IgD-negative memory B cell (primary cell): Measurements from ENCODE around the gene MYO1E. TPM values are rescaled to one million over a fixed set of nuclear protein-coding genes. Genes with fewer than 3 reads are reported as not detected.

Experiments used
- H3K27ac Mint-ChIP-seq, 3 donors: one replicate each; pipeline ENCODE4 v1.8.0; 2020 to 2022; ENCODE audit warnings: mild to moderate bottlenecking in 3 of 3, mixed read lengths in 3 of 3, moderate library complexity in 1 of 3
- H3K27me3 Mint-ChIP-seq: one replicate; pipeline ENCODE4 v1.8.0; 2021; ENCODE audit warnings: mixed read lengths
- H3K36me3 Mint-ChIP-seq: one replicate; pipeline ENCODE4 v1.8.0; 2020; ENCODE audit warnings: mild to moderate bottlenecking, mixed read lengths
- H3K4me1 Mint-ChIP-seq, 3 donors: one replicate each; pipeline ENCODE4 v1.8.0; 2020 to 2022; ENCODE audit warnings: mixed read lengths in 3 of 3, mild to moderate bottlenecking in 1 of 3
- H3K4me3 Mint-ChIP-seq, 4 donors: one replicate each; pipeline ENCODE4 v1.8.0; 2020 to 2022; ENCODE audit warnings: mild to moderate bottlenecking in 4 of 4, mixed read lengths in 4 of 4, moderate library complexity in 3 of 4
- H3K9me3 Mint-ChIP-seq, 3 donors: one replicate each; pipeline ENCODE4 v1.8.0; 2020 to 2021; ENCODE audit warnings: mixed read lengths in 3 of 3, mild to moderate bottlenecking in 1 of 3
- polyA plus RNA-seq: library from polyadenylated mRNA; unstranded; fragments of 300-500 nt; fragmentation: Illumina TruSeq; gene quantifications from one replicate; pipeline ENCODE4 v1.2.3, GENCODE V29; 2021

MYO1E gene
- polyA plus RNA-seq, 1 donor from 2014 or later: 27.4 TPM

DNA sequence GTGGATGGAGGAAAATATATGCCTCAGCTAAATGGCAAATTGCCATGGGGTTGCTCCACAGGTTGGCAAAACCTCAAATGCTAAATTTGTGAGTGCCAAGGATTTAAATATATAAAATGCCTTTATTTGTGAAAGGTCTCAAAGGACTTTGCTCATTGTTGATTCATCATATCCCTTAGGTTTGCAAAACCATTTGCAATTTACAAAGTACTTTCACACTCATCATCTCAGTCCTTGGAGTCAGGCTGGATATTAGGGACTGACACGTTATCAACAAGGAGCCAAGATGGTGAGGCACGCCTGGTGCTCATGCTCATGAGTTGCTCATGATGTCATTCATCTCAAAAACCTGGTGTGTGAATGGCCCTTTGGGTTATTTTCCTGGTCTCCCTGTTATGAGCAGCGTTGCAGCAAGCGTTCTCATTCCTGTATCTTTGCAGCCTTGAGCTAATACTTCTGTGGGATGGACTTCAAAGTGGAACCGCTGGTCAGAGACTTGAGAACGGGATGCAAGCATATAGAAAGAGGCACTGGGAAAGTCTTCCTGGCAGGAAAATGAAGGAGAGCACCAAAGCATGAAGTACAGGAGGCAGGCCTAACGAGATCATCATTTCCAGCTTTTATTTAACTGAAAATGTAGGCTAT, 66.0 kb downstream of the MYO1E start:
- no peaks in the 10 kb centered on the region for H3K9me3 Mint-ChIP-seq
- H3K4me1 Mint-ChIP-seq: peaks cover 38 to 44% (median 41%) of the 10 kb centered on the region in 3 donors
- H3K27ac Mint-ChIP-seq: peak overlapping the region in 2 of 3 donors; percentile 4
- H3K27me3 Mint-ChIP-seq: no peaks in the 10 kb centered on the region
- peak overlapping the region in 1 of 4 donors; percentile 65 for H3K4me3 Mint-ChIP-seq
- H3K36me3 Mint-ChIP-seq: no peaks in the 10 kb centered on the region

DNA sequence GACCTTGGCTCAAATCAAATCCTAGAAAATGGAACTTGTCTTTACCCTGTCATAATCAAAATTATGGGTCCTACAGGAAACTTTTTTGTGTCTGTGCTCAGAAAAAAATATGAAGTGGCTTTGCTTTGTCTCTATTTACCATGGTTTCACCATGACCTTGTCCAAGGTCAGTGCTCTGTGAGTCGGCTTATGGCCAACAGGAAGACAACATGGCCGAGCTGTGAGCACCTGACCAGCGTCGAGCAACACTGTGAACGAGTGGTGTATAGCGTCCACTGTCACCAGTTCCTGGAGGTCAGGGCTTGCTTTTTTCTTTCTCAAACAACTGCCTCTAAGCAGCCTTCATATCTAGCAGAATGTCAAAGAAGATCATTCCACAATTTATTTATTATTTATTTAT, 67.9 kb downstream of the MYO1E start:
- Mint-ChIP-seq H3K36me3 (no peaks in the 10 kb centered on the region), H3K4me1 (peaks cover 39 to 44% (median 42%) of the 10 kb centered on the region in 3 donors), H3K27me3 (no peaks in the 10 kb centered on the region), H3K9me3 (no peaks in the 10 kb centered on the region), H3K4me3 (peak overlapping the region in 1 of 4 donors; percentile 56), H3K27ac (peak overlapping the region in 1 of 3 donors; percentile 92)

- no peaks in the 10 kb centered on the region for H3K36me3 Mint-ChIP-seq
- H3K4me3 Mint-ChIP-seq: peak overlapping the region; percentile 21 to 95 (median 66)
- H3K27ac Mint-ChIP-seq: peak overlapping the region in 2 of 3 donors; percentile 82 to 92
- H3K9me3 Mint-ChIP-seq: no peaks in the 10 kb centered on the region
- H3K27me3 Mint-ChIP-seq: no peaks in the 10 kb centered on the region
- H3K4me1 Mint-ChIP-seq: peaks cover 40 to 45% (median 44%) of the 10 kb centered on the region in 3 donors
These were observed 68.5 kb downstream of the MYO1E start for GRCh38 chr15:59304034-59304795.

DNA sequence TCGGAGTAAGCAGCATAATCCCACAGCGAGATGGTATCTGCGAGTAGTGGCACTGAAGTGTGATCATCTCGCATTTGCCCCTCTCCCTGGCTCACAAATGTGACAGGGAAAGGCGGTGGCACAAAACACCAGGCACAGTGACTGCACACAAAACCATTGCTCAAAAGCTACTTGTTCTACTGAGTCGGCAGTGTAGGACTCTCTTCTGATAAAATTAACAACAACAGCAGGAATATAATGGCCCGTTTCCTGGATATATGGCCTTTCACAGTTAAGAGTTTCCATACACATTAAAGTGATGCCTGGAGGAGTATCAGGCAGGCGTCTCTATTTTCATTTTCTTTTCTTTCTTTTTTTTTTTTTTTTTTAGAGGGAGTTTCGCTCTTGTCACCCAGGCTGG, 69.0 kb downstream of the MYO1E start:
- Mint-ChIP-seq H3K4me3 (peak overlapping the region; percentile 21 to 95 (median 66)), H3K4me1 (peaks cover 43 to 50% (median 49%) of the 10 kb centered on the region in 3 donors), H3K27me3 (no peaks in the 10 kb centered on the region), H3K9me3 (no peaks in the 10 kb centered on the region), H3K36me3 (no peaks in the 10 kb centered on the region), H3K27ac (peak overlapping the region in 2 of 3 donors; percentile 82 to 92)

DNA sequence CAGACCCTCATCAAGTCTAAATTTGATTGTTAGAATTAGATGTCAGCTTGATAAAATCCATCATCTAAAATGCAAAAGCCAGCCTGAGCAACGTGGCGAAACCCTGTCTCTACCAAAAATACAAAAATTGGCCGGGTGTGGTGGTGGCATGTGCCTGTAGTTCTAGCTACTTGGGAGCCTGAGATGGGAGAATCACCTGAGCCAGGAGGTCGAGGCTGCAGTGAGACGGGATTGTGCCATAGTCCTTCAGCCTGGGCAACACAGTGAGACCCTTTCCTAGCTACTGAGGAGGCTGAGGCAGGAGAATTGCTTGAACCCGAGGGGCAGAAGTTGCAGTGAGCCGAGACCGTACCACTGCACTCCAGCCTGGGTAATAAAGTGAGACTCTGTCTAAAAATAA, 69.5 kb downstream of the MYO1E start:
- no peaks in the 10 kb centered on the region for H3K9me3 Mint-ChIP-seq
- no peaks in the 10 kb centered on the region for H3K36me3 Mint-ChIP-seq
- H3K4me3 Mint-ChIP-seq: peak overlapping the region in 2 of 4 donors; percentile 42 to 59
- H3K4me1 Mint-ChIP-seq: peaks cover 48 to 55% (median 54%) of the 10 kb centered on the region in 3 donors
- H3K27ac Mint-ChIP-seq: peak overlapping the region in 2 of 3 donors; percentile 82 to 92
- H3K27me3 Mint-ChIP-seq: no peaks in the 10 kb centered on the region

DNA sequence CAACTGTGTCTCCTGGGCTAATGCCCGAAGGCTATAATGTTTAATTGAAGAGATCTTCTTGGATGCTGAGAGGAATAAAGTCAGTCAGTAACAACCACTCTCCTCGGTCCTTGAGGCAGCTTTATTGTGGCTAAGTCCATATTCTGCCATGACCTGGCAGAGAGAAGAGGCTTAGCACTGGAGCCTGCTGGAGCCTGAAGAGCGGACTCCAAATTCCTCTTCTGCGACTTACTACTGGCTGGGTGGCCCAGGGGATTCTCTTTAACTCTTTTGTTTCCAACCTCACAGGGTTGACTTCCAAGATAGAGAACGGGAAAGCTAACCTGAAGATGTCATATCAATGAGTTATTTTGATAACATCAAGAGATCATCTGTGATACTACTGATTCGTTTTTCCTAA, 71.1 kb downstream of the MYO1E start:
- Mint-ChIP-seq H3K27me3 (no peaks in the 10 kb centered on the region), H3K4me1 (peaks cover 55 to 62% (median 60%) of the 10 kb centered on the region in 3 donors), H3K36me3 (no peaks in the 10 kb centered on the region), H3K9me3 (no peaks in the 10 kb centered on the region), H3K4me3 (peak overlapping the region in 3 of 4 donors; percentile 41 to 90 (median 80)), H3K27ac (peak overlapping the region in 2 of 3 donors; percentile 34 to 90)

DNA sequence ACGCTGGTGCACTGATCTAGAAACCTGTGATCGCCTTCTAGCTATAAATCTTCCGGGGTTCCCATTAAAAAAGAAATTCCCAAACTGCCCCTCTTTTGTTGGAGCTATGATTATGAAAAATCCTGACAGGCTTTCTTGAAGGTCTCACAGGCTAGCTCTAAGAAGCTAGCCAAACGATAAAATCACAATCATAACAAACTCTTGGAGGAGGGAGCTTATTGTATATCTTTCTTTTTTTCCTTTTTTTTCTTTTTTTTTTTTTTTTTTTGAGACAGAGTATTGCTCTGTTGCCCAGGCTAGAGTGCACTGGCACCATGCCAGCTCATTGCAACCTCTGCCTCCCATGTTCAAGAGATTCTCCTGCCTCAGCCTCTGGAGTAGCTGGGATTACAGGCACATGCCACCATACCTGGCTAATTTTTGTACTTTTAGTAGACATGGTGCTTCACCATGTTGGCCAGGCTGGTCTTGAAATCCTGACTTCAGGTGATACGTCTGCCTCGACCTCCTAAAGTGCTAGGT, 72.0 kb downstream of the MYO1E start:
- Mint-ChIP-seq H3K9me3 (no peaks in the 10 kb centered on the region), H3K36me3 (no peaks in the 10 kb centered on the region), H3K27me3 (no peaks in the 10 kb centered on the region), H3K4me3 (peak overlapping the region; percentile 14 to 90 (median 58)), H3K4me1 (peaks cover 55 to 65% (median 64%) of the 10 kb centered on the region in 3 donors), H3K27ac (peak overlapping the region; percentile 71 to 90 (median 81))

DNA sequence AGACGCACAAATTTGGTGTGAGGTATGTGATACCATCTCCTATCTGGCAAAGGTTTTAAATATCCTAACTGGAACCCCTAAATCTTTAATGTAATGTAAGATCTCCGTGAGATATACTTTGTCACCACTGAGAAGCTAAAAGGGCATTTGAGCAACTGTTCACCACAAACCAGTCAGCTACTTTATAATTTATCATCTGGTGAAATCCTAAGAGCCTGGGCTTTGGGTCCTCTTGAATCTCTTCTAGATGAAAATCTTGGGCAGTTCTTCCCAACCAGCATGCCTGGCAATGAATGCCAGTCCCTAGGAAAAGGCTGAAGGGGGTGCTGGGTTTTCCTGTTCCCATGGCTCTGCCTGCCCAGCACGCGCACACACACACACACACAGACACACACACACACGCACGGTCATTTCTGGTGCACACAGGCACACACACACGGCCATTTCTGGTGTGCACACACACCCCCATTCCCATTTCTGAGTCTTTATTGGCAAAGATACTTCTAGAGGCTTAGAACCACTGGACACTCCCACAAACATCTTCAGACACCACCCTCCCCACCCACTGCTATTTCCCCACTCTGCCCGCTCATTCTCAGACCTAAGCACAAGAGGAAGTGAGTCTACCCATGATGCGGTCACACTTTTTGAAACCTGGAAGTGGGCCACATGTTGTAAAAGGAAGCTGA, 72.6 kb downstream of the MYO1E start:
- no peaks in the 10 kb centered on the region for H3K27me3 Mint-ChIP-seq
- no peaks in the 10 kb centered on the region for H3K9me3 Mint-ChIP-seq
- H3K27ac Mint-ChIP-seq: peak overlapping the region; percentile 71 to 90 (median 81)
- H3K36me3 Mint-ChIP-seq: no peaks in the 10 kb centered on the region
- H3K4me1 Mint-ChIP-seq: peaks cover 55 to 66% (median 64%) of the 10 kb centered on the region in 3 donors
- peak overlapping the region; percentile 14 to 90 (median 58) for H3K4me3 Mint-ChIP-seq

DNA sequence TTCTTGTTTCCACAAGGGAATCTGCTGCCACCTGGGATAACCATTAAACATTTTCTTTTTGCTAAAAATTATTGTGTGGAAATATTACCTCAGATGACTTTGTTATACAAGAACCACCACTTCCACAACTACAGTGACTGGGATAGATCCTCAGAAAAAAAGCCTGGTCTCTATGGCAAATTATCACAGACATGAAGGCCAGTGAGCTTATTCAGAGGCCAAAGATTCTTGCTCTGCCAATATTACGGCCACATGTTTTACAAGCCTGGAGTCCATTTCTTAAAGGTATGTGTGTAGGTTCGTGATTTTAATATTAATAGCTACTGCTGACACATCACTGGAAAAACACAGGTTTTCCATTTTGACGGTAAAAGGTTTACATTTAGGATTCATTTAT, 73.8 kb downstream of the MYO1E start:
- Mint-ChIP-seq H3K27ac (peak overlapping the region in 2 of 3 donors; percentile 71 to 90), H3K4me3 (peak overlapping the region in 2 of 4 donors; percentile 30 to 76), H3K9me3 (no peaks in the 10 kb centered on the region), H3K4me1 (peaks cover 50 to 68% (median 66%) of the 10 kb centered on the region in 3 donors), H3K36me3 (peaks cover 1% of the 10 kb centered on the region), H3K27me3 (no peaks in the 10 kb centered on the region)

DNA sequence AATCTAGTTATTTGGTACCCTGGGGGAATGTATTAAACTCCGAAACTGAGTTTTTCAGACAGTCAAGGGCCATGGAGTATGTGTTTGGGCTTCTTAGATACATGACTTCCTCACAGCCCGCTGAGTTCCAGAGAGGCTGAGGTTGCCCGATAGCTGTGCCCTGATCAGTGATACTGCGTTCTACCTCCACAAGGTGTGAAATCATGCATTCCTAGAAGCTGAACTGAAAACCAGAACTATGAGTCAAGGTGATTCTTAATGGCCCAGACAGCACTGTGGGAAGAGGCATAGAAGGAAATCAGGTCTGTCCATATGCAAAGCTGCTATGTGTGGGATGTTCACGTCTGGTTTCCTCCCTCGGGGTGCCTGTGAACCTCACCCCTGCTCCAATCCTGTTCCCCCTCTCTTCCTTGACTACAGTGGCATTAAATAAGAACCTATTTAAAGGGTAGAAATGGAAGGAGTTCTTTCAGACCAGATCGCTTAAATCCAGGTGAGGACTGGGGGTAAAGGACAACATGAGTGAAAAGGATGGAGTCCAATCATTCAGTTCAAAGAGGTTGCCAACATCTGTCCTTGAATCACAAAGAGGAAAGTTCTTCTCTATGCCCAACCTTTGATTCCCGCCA, 74.3 kb downstream of the MYO1E start:
- Mint-ChIP-seq H3K27ac (peak overlapping the region; percentile 58 to 87 (median 71)), H3K9me3 (no peaks in the 10 kb centered on the region), H3K36me3 (peaks cover 1% of the 10 kb centered on the region), H3K27me3 (no peaks in the 10 kb centered on the region), H3K4me1 (peaks cover 46 to 65% (median 62%) of the 10 kb centered on the region in 3 donors), H3K4me3 (peak overlapping the region; percentile 12 to 81 (median 49))

DNA sequence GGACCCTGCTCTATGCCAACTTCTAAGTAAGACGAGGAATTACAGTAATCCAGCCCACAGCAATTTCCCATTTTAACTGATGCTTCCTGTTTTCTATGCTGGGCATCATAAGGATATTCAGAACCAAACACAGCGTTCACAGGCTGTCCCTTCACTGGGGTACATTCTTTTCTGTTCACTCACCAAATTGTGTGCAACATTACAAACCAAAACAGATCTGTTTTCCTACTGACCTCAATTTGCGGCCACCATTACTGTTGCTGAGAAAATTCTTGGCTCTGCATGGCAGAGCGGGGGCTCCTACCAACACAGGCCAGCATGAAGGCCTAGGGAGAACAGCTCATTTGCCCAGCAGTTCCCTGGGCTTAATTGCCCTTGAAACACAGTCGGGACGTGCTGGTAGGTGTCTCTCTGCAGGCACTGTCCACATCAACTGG, 76.5 kb downstream of the MYO1E start:
- H3K4me1 Mint-ChIP-seq: peaks cover 52 to 64% (median 62%) of the 10 kb centered on the region in 3 donors
- peak overlapping the region in 2 of 3 donors; percentile 22 to 26 for H3K27ac Mint-ChIP-seq
- peak overlapping the region in 1 of 4 donors; percentile 52 for H3K4me3 Mint-ChIP-seq
- H3K9me3 Mint-ChIP-seq: no peaks in the 10 kb centered on the region
- H3K27me3 Mint-ChIP-seq: peaks cover 2% of the 10 kb centered on the region
- H3K36me3 Mint-ChIP-seq: peaks cover 1% of the 10 kb centered on the region

DNA sequence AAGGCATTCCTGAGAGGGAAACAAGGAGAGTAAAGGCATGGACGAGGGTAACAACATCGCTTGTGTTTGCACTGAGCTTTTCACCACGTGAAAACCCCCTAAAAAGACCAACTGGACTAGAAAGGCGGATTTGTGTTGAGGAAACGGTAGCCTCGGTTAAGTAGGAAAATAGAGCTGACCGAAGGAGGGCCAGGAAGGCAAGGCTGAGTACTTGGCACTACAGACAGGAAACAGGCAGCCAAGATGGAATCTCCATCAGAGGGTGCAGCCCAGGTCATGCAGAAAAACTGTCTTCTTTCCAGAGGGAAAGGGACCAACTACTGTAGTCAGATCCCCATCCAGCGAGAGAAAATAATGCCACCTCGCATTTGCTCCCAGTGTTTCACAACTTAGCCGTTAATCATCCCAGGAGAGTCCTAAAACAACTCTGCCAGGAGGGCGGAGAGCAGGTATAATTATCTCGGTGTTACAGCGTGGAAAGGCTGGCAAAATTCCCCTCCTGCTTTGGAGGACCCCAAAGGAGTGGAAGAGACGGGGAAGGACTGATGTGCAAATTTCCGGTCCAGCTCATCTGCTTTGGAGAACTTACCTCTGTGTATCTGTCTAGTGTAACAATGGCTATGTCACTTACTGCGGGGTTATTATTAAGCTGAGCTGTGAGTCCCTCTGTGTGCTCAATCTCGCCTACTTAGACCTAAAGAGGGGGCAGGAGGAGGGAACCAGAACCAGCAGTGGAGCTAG, 77.2 kb downstream of the MYO1E start:
- Mint-ChIP-seq H3K27ac (peak overlapping the region in 2 of 3 donors; percentile 22 to 26), H3K9me3 (no peaks in the 10 kb centered on the region), H3K4me3 (peak overlapping the region in 2 of 4 donors; percentile 74), H3K36me3 (peaks cover 1% of the 10 kb centered on the region), H3K27me3 (peaks cover 2% of the 10 kb centered on the region), H3K4me1 (peaks cover 53 to 65% (median 59%) of the 10 kb centered on the region in 3 donors)

GRCh38 chr15:59294574-59295260, 78.0 kb downstream of the MYO1E start:
- H3K9me3 Mint-ChIP-seq: no peaks in the 10 kb centered on the region
- H3K27me3 Mint-ChIP-seq: peaks cover 2% of the 10 kb centered on the region
- peaks cover 56 to 63% (median 57%) of the 10 kb centered on the region in 3 donors for H3K4me1 Mint-ChIP-seq
- H3K36me3 Mint-ChIP-seq: peaks cover 1% of the 10 kb centered on the region
- no peak overlapping the region for H3K27ac Mint-ChIP-seq
- no peak overlapping the region for H3K4me3 Mint-ChIP-seq
